HAP-1 (cell line): Measurements from ENCODE around the gene CFAP74.
"Not testable (repeated sequence)": the region's sequence is repeated elsewhere in the genome, so short reads cannot be mapped to it uniquely, and the experiment has no call there.

ENCODE experiments used
- DNase-seq, 2 experiments: peaks; one replicate each; pipeline ENCODE4 v3.0.0-alpha.2; 2016 to 2020; ENCODE audit warnings: low spot score in 2 of 2
- H3K27me3 ChIP-seq: fragments of 250-450 bp; sonication (Bioruptor Pico); 2 replicates; pipeline ENCODE4 v1.5.1; 2020; ENCODE audit warnings: low read depth, mild to moderate bottlenecking, moderate library complexity
- H3K36me3 ChIP-seq: fragments of 250-450 bp; sonication (Bioruptor Pico); replicated peaks from 2 replicates; pipeline ENCODE4 v1.5.1; 2020; ENCODE audit warnings: mild to moderate bottlenecking
- H3K4me1 ChIP-seq: fragments of 250-450 bp; sonication (Bioruptor Pico); 2 replicates; pipeline ENCODE4 v1.5.1; 2020; ENCODE audit warnings: mild to moderate bottlenecking
- H3K4me3 ChIP-seq: fragments of 250-450 bp; sonication (Bioruptor Pico); 2 replicates; pipeline ENCODE4 v1.5.1; 2020; ENCODE audit warnings: mild to moderate bottlenecking, moderate library complexity
- H3K9me3 ChIP-seq: fragments of 250-450 bp; sonication (Bioruptor Pico); 2 replicates; pipeline ENCODE4 v1.5.1; 2020; ENCODE audit warnings: mild to moderate bottlenecking, moderate library complexity
- in situ Hi-C: fragments of 300-500 bp; cut with MboI; formaldehyde crosslinking; loops from 3 replicates; pipeline ENCODE4 v1.14.3; 2020; ENCODE audit warnings: low sequenced_read_pairs, inconsistent platforms, mixed read lengths

CFAP74 gene

GRCh38 chr1:1996207-1996651 lies 7.4 kb downstream of the CFAP74 start:
- no peaks in the 10 kb centered on the region for H3K9me3 ChIP-seq
- H3K4me3 ChIP-seq, result no peak overlapping the region
- no peaks in the 10 kb centered on the region for H3K36me3 ChIP-seq
- H3K27me3 ChIP-seq, result no peaks in the 10 kb centered on the region
- in situ Hi-C loops, result no loop called here
- DNase-seq, result no peak
- H3K4me1 ChIP-seq, result peaks cover 5% of the 10 kb centered on the region; the same call in 1 of the 2 replicates

- in situ Hi-C loops, result no loop called here
- DNase-seq, result no peak
- H3K4me1 ChIP-seq, result peaks cover 5% of the 10 kb centered on the region; the same call in 1 of the 2 replicates
- H3K9me3 ChIP-seq, result no peaks in the 10 kb centered on the region
- no peaks in the 10 kb centered on the region for H3K27me3 ChIP-seq
- no peaks in the 10 kb centered on the region for H3K36me3 ChIP-seq
- no peak overlapping the region for H3K4me3 ChIP-seq
Observed at GRCh38 chr1:1994536-1994935, 9.1 kb downstream of the CFAP74 start.

- in situ Hi-C loops, result no loop called here
- Histone ChIP-seq H3K4me1 (peaks cover 5% of the 10 kb centered on the region; the same call in 1 of the 2 replicates), H3K4me3 (no peak overlapping the region), H3K9me3 (no peaks in the 10 kb centered on the region), H3K36me3 (no peaks in the 10 kb centered on the region), H3K27me3 (no peaks in the 10 kb centered on the region)
- no peak for DNase-seq
Observed at GRCh38 chr1:1990222-1990621, 13.4 kb downstream of the CFAP74 start.

- in situ Hi-C loops, result no loop called here
- DNase-seq, result no peak
- no peaks in the 10 kb centered on the region for H3K9me3 ChIP-seq
Observed at GRCh38 chr1:1989789-1990188, 13.8 kb downstream of the CFAP74 start.

GRCh38 chr1:1989102-1989542 lies 14.5 kb downstream of the CFAP74 start:
- DNase-seq, result no peak
- H3K9me3 ChIP-seq, result no peaks in the 10 kb centered on the region
- H3K36me3 ChIP-seq, result no peaks in the 10 kb centered on the region
- H3K4me1 ChIP-seq, result no peaks in the 10 kb centered on the region; the same call in 1 of the 2 replicates
- in situ Hi-C loops, result no loop called here
- no peaks in the 10 kb centered on the region for H3K27me3 ChIP-seq
- H3K4me3 ChIP-seq, result no peak overlapping the region

More at GRCh38 chr1:1989789-1990188, 13.8 kb downstream of the CFAP74 start:
- Histone ChIP-seq H3K36me3 (no peaks in the 10 kb centered on the region), H3K4me3 (no peak overlapping the region), H3K27me3 (no peaks in the 10 kb centered on the region), H3K4me1 (peaks cover 5% of the 10 kb centered on the region; the same call in 1 of the 2 replicates)

GRCh38 chr1:1988061-1988945 lies 15.3 kb downstream of the CFAP74 start:
- H3K36me3 ChIP-seq, result no peaks in the 10 kb centered on the region
- DNase-seq, result no peak
- H3K27me3 ChIP-seq, result no peaks in the 10 kb centered on the region
- H3K4me1 ChIP-seq, result no peaks in the 10 kb centered on the region; the same call in 1 of the 2 replicates
- in situ Hi-C loops, result no loop called here
- no peaks in the 10 kb centered on the region for H3K9me3 ChIP-seq
- no peak overlapping the region for H3K4me3 ChIP-seq

- Histone ChIP-seq H3K36me3 (no peaks in the 10 kb centered on the region), H3K9me3 (no peaks in the 10 kb centered on the region), H3K27me3 (no peaks in the 10 kb centered on the region), H3K4me3 (no peak overlapping the region), H3K4me1 (no peaks in the 10 kb centered on the region; the same call in 1 of the 2 replicates)
- in situ Hi-C loops, result no loop called here
- DNase-seq, result no peak
Observed at GRCh38 chr1:1987142-1987510, 16.5 kb downstream of the CFAP74 start.

- Histone ChIP-seq H3K4me3 (no peak overlapping the region), H3K4me1 (no peaks in the 10 kb centered on the region; the same call in 1 of the 2 replicates), H3K36me3 (no peaks in the 10 kb centered on the region), H3K27me3 (no peaks in the 10 kb centered on the region), H3K9me3 (no peaks in the 10 kb centered on the region)
- DNase-seq, result no peak
- in situ Hi-C loops, result no loop called here
Observed at GRCh38 chr1:1986451-1987141, 17.0 kb downstream of the CFAP74 start.

- no peaks in the 10 kb centered on the region for H3K36me3 ChIP-seq
- in situ Hi-C loops, result no loop called here
Observed at GRCh38 chr1:1985375-1986050, 18.1 kb downstream of the CFAP74 start.

GRCh38 chr1:1984560-1985070 lies 19.0 kb downstream of the CFAP74 start:
- no peak overlapping the region for H3K4me3 ChIP-seq
- H3K4me1 ChIP-seq, result no peaks in the 10 kb centered on the region
- no peaks in the 10 kb centered on the region for H3K36me3 ChIP-seq
- no peaks in the 10 kb centered on the region for H3K27me3 ChIP-seq
- no peaks in the 10 kb centered on the region for H3K9me3 ChIP-seq
- in situ Hi-C loops, result no loop called here
- DNase-seq, result no peak

More at GRCh38 chr1:1985375-1986050, 18.1 kb downstream of the CFAP74 start:
- Histone ChIP-seq H3K9me3 (no peaks in the 10 kb centered on the region), H3K4me1 (no peaks in the 10 kb centered on the region; the same call in 1 of the 2 replicates), H3K4me3 (no peak overlapping the region), H3K27me3 (no peaks in the 10 kb centered on the region)
- no peak for DNase-seq

- no peak overlapping the region for H3K4me3 ChIP-seq
- in situ Hi-C loops, result no loop called here
- no peaks in the 10 kb centered on the region for H3K4me1 ChIP-seq
- no peak for DNase-seq
- no peaks in the 10 kb centered on the region for H3K27me3 ChIP-seq
- H3K9me3 ChIP-seq, result no peaks in the 10 kb centered on the region
- no peaks in the 10 kb centered on the region for H3K36me3 ChIP-seq
Observed at GRCh38 chr1:1982379-1983232, 21.0 kb downstream of the CFAP74 start.

GRCh38 chr1:1981631-1982327 lies 21.8 kb downstream of the CFAP74 start:
- H3K36me3 ChIP-seq, H3K4me3 ChIP-seq, DNase-seq, H3K27me3 ChIP-seq, H3K4me1 ChIP-seq, in situ Hi-C loops, H3K9me3 ChIP-seq: not testable (repeated sequence)
